ENCODE measurements around the gene EIF5. TPM values are rescaled to one million over a fixed set of nuclear protein-coding genes. Genes with fewer than 3 reads are reported as not detected.

Gene EIF5
- total RNA-seq, 1 experiment from 2014 or later: 238 TPM

DNA sequence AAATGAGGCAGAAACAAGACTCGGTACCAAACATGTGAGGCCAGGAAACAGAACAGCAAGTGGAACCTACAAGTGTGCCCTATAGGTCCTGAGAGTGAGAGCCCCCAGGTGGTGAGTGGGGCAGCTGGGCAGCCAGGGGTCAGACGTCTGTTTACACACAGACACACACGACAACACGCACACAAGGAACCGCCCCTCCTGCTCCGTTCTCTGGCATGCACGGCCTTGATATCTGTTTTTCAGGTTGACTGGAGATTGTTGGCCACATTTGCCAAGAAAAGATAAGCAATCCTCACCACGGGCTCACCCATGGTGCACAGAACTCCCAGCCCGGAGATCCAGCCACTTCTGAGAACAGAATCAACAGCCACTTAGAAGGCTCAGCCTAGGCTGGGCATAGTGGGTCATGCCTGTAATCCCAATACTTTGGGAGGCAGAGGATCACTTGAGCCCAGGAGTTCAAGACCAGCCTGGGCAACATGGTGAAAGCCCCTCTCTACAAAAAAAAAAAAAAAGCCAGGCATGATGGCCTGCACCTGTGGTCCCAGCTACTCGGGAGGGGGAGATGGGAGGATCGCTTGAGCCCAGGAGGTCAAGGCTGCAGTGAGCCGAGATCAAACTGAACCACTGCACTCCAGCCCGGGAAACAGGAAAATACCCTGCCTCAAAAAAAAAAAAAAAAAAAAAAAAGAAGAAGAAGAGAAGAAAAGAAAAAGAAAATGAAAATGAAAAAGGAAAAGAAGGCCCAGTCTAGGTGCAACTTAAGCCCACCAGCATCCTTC is 19.4 kb upstream of the EIF5 start:
- no TSS peak for BruUV-seq (replicated peaks)
- no peak overlapping the region for H3K9ac ChIP-seq (ENCODE audit: low read length)
- no peak for ATAC-seq

DNA sequence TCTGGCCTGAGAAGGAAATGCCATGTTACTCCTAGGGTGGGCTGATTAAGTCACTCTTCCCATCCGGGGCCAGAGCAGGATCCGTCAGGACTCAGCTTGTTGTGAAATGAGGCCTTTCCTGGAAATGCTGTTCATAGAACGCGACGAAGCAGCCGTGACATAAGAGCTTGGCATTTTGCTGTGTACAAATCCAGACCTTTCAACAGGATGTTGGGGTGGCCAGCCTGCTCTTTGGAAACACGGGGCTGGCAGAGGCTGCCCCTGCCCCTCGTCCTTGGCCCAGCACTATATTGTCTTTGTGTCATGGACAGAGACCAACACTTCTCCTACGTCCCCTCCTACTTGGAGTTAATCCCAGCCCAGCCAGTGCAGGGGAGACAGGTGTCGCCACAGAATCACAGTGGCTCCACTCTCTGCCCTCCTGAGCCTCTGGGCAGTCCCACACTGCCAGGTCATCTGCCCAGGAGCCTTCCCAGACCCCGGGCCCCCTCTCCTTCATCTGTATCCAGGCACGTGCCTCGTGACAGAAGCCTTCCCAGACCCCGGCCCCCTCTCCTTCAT is 18.6 kb upstream of the EIF5 start:
- ATAC-seq (no peak), DNase-seq (ENCODE audit: low read depth, low spot score) (no peak)
- Histone ChIP-seq H3K4me3 (replicated peaks in 1 of 2; ENCODE audit: low read depth in 1 of 2, low read length in 2 of 2) (no peak overlapping the region), H3K27ac (ENCODE audit: low read depth, low read length) (no peak overlapping the region), H3K9me2 (ENCODE audit: insufficient read depth) (no peaks in the 10 kb centered on the region), H3K36me3 (ENCODE audit: control insufficient read depth in 1 of 2, insufficient read depth in 2 of 2, low read length in 2 of 2) (no peaks in the 10 kb centered on the region), H3K79me2 (ENCODE audit: insufficient read depth, low read length) (no peaks in the 10 kb centered on the region), H3K9me3 (ENCODE audit: control insufficient read depth in 1 of 2, insufficient read depth in 1 of 2, low read depth in 1 of 2, low read length in 2 of 2) (no peaks in the 10 kb centered on the region), H3K4me1 (ENCODE audit: control insufficient read depth in 1 of 2, insufficient read depth in 2 of 2, low read length in 2 of 2) (no peaks in the 10 kb centered on the region), H3K9ac (ENCODE audit: low read length) (no peak overlapping the region), H3K27me3 (ENCODE audit: insufficient read depth, low read length) (no peaks in the 10 kb centered on the region), H2AFZ (ENCODE audit: low read depth, low read length, poor library complexity, severe bottlenecking) (no peak overlapping the region), H4K20me1 (ENCODE audit: insufficient read depth) (no peaks in the 10 kb centered on the region), H3K4me2 (ENCODE audit: low read length) (no peak overlapping the region)
- intact Hi-C loops (cut with micrococcal nuclease): no loop called here
- no TSS peak for BruUV-seq (replicated peaks)
- POLR2A ChIA-PET: no interaction called here
- CTCF ChIA-PET: no interaction called here
- TF ChIP-seq, protein P1, sequence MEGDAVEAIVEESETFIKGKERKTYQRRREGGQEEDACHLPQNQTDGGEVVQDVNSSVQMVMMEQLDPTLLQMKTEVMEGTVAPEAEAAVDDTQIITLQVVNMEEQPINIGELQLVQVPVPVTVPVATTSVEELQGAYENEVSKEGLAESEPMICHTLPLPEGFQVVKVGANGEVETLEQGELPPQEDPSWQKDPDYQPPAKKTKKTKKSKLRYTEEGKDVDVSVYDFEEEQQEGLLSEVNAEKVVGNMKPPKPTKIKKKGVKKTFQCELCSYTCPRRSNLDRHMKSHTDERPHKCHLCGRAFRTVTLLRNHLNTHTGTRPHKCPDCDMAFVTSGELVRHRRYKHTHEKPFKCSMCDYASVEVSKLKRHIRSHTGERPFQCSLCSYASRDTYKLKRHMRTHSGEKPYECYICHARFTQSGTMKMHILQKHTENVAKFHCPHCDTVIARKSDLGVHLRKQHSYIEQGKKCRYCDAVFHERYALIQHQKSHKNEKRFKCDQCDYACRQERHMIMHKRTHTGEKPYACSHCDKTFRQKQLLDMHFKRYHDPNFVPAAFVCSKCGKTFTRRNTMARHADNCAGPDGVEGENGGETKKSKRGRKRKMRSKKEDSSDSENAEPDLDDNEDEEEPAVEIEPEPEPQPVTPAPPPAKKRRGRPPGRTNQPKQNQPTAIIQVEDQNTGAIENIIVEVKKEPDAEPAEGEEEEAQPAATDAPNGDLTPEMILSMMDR (IDR thresholded peaks at IDR 0.05 in 2 of 3, conservative IDR thresholded peaks at IDR 0.05 in 1 of 3; ENCODE audit: borderline replicate concordance in 1 of 3, insufficient read depth in 1 of 3, low read depth in 2 of 3, low read length in 2 of 3): no peak
- TF ChIP-seq FOSL1 (IDR thresholded peaks at IDR 0.05; ENCODE audit: low read depth): no peak
- TF ChIP-seq RAD21 (IDR thresholded peaks at IDR 0.05; ENCODE audit: low read depth): no peak
- TF ChIP-seq SP1 (IDR thresholded peaks at IDR 0.05; ENCODE audit: low read depth): no peak
- TF ChIP-seq EGR1 (IDR thresholded peaks at IDR 0.05; ENCODE audit: low read depth): no peak
- no peak for TF ChIP-seq EZH2phosphoT487 (IDR thresholded peaks at IDR 0.05; ENCODE audit: borderline replicate concordance)
- TF ChIP-seq POLR2A (IDR thresholded peaks at IDR 0.05; ENCODE audit: borderline replicate concordance, extremely low read depth, insufficient read depth, insufficient read length): no peak
- no peak for TF ChIP-seq ZNF274 (IDR thresholded peaks at IDR 0.05; ENCODE audit: low read depth, low read length)
- RAD21 ChIA-PET (ENCODE audit: low non-redundant PET in 1 of 2, low total read pairs in 2 of 2, uncharacterized antibody in 2 of 2, unreplicated experiment in 2 of 2): no interaction called here

More for the DNA sequence above, 19.4 kb upstream of the EIF5 start:
- no peak overlapping the region for H3K4me3 ChIP-seq (replicated peaks in 1 of 2; ENCODE audit: low read depth in 1 of 2, low read length in 2 of 2)
- no peak overlapping the region for H3K4me2 ChIP-seq (ENCODE audit: low read length)
- ChIA-PET POLR2A (no interaction called here), CTCF (no interaction called here), RAD21 (ENCODE audit: low non-redundant PET in 1 of 2, low total read pairs in 2 of 2, uncharacterized antibody in 2 of 2, unreplicated experiment in 2 of 2) (no interaction called here)
- no peak overlapping the region for H3K27ac ChIP-seq (ENCODE audit: low read depth, low read length)
- no peak overlapping the region for H2AFZ ChIP-seq (ENCODE audit: low read depth, low read length, poor library complexity, severe bottlenecking)
- H3K4me1 ChIP-seq (ENCODE audit: control insufficient read depth in 1 of 2, insufficient read depth in 2 of 2, low read length in 2 of 2): no peaks in the 10 kb centered on the region
- TF ChIP-seq, protein P2, sequence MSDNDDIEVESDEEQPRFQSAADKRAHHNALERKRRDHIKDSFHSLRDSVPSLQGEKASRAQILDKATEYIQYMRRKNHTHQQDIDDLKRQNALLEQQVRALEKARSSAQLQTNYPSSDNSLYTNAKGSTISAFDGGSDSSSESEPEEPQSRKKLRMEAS (IDR thresholded peaks at IDR 0.05): no peak
- TF ChIP-seq FOSL1 (IDR thresholded peaks at IDR 0.05; ENCODE audit: low read depth) (no peak), ZFX (IDR thresholded peaks at IDR 0.05) (no peak)
- no peaks in the 10 kb centered on the region for H3K9me3 ChIP-seq (ENCODE audit: control insufficient read depth in 1 of 2, insufficient read depth in 1 of 2, low read depth in 1 of 2, low read length in 2 of 2)
- no peak for DNase-seq (ENCODE audit: low read depth, low spot score)
- no peaks in the 10 kb centered on the region for H4K20me1 ChIP-seq (ENCODE audit: insufficient read depth)
- H3K9me2 ChIP-seq (ENCODE audit: insufficient read depth): no peaks in the 10 kb centered on the region
- no peaks in the 10 kb centered on the region for H3K27me3 ChIP-seq (ENCODE audit: insufficient read depth, low read length)
- no peaks in the 10 kb centered on the region for H3K79me2 ChIP-seq (ENCODE audit: insufficient read depth, low read length)
- intact Hi-C loops (cut with micrococcal nuclease): no loop called here
- no peaks in the 10 kb centered on the region for H3K36me3 ChIP-seq (ENCODE audit: control insufficient read depth in 1 of 2, insufficient read depth in 2 of 2, low read length in 2 of 2)

All from HCT116 (cell line).